NCI-H226 (cell line): ENCODE data around the gene RBM19.
A peak's percentile ranks its signal among the peaks of the same experiment; 100 is the strongest.

Experiments
- DNase-seq: peaks from one replicate; pipeline ENCODE4 v3.0.0-alpha.2; 2015

RBM19 gene

DNA sequence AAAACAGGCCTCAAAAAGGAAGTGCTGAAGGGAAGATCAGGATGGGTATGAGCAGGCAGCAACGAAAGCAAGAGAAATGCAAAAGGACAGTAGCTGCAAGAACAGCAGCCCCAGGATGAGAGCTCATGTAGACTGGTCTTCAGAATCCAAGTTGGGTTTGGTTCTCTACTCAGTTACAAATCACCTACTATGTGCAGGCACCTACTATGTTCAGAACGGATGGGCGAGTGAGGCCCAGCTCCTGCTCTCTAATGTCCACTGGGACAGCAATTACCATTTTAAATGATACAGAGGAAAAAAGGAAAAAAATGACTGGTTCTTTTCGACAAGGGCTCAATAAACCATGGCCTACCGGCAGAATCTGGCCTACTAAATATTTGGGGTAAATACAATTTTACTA lies 88.5 kb downstream of the RBM19 start:
- DNase-seq: no peak

DNA sequence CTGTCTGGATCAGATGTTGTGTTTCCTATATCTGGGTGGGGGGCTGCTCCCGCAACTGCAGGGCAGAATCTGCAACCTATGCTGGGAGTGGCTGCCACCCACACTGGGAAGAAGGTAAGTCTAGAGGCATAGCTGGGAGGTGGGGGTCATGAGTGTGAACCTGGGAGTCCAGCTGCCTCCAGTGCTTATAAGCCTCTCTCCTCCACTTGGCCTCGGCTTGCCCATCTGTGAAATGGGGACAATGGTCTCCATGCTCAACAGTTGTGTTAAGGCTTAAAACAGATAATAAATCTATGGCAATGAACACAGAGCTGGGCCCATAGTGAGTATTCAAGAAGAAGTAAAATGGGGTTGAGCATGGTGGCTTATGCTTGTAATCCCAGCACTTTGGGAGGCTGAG lies 90.0 kb downstream of the RBM19 start:
- no peak for DNase-seq

DNA sequence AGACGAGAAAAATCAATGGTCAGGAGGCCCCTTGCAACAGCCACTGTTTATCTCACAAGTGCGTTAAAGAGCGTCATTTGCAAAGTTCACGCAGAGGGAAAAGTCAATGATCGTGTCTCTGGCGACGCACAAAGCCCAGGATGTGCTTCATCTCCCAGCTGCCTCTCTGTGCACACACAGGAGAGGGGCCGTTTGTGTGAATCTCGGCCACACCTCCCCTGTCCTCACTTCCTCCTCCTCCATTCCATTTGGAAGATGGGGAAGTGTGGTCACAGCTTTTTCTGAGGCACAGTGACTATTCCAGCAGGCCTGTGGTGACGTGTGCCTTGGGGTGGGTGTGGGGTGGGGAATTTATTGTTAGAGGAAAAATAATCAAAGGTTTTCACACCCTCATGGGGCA lies 90.4 kb downstream of the RBM19 start:
- no peak for DNase-seq

DNA sequence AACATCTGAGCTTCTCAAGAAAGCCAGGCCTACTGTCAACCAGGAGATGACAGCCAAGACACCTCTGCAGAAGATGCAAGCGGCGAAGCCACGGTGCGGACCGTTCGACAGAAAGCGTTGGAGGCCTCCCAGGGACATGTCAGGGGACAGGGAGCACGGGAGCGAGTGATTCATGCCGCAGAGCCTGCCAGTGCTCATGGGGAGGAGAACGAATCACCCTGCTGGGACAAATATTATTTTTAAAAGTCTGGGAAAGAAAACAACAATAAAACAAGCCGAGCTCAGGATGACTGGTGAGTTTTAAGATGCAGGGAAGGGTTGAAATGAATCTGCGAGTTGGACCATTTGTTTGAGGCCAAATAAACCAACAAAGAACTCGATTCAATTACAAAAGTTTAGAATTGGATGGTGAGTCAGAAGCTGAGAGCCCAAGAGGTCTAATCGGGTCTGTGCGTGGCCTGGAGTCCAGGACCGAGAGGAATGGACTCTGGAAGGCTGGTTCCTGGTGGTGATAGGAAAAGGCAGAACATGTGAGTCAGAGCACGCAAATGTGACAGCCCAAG lies 91.0 kb downstream of the RBM19 start:
- no peak for DNase-seq

GRCh38 chr12:113874326-113874725 lies 91.8 kb downstream of the RBM19 start:
- no peak for DNase-seq

DNA sequence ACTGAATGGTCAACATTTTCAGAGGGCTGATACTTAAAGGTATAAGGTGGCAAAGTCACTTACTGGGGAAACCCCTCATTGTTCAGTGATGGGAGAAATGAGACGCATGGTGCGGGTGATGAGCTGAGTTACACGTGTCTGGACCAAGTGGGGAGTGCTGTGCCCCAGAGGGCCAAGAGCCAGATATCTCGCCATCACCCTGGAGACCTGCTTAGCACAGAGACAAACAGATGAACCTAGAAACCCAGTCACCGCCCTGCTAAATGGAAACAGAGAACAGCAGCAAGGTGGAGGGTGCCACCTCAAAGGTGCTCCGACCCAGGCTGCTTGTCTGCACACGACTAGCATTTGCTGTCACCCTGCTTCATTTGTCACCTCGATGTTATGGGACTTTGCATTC lies 92.4 kb downstream of the RBM19 start:
- no peak for DNase-seq

GRCh38 chr12:113870890-113871289 lies 95.2 kb downstream of the RBM19 start:
- no peak for DNase-seq

DNA sequence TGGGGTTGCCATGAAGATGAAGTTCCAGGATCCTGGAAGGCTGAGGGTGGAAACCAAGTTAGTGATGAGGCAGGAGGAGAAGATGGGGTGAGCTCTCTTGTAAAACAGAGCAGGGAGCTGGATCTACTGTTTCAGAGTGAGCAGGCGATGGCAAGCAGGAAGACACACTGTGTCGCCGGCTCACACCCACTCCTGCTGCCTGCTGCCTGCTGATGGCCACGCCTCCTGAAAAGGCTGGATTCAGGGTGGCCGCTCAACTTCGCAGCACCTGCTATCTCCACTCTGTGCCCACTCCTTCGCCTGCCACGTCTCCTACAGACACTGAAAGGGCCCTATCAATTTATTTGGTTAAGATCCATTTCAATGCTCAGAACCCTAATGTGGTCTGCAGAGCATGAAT lies 96.1 kb downstream of the RBM19 start:
- no peak for DNase-seq

- no peak for DNase-seq
These were observed 97.8 kb downstream of the RBM19 start for GRCh38 chr12:113868365-113868764.

DNA sequence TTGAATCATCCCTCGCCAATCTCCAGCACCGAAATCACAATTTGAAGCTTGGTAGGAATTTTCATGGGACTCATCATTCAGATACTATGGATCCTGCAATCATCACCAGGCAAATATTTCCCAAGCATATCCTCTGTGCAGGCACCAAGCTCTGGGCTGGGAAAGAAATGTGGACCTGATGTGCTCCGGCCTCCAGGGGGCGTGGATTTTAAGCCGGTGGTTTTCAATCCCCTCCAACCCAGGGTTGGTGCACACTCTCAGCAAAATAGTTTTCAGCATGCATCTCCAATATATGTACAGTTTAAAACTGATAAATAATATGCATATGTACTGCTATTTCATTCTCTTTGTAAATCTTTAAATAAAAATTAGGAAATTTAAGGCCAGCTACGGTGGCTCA lies 98.9 kb downstream of the RBM19 start:
- DNase-seq: no peak

DNA sequence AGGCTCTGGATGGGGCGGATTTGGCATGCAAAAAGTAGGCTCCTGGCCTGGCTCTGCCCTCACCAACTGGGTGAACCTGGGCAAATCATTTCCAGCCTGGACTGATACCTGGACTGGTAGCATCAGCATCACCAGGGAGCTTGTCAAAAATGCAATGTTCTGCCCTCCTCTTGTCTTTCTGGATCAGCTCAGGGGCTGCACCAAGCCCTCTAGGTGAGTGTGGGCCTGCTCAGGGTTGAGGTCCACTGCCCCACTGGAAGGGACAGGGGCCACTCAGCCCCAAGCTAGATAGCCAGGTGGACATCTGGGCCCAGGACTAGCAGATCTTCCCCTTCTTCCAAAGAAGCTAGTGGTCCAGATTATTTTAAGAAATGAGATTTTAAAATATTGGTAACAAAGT lies 99.6 kb downstream of the RBM19 start:
- no peak for DNase-seq

GRCh38 chr12:113863455-113863845 lies 102.7 kb downstream of the RBM19 start:
- peak; percentile 49 for DNase-seq

GRCh38 chr12:113862590-113863454 lies 103.3 kb downstream of the RBM19 start:
- peak; percentile 57 for DNase-seq

DNA sequence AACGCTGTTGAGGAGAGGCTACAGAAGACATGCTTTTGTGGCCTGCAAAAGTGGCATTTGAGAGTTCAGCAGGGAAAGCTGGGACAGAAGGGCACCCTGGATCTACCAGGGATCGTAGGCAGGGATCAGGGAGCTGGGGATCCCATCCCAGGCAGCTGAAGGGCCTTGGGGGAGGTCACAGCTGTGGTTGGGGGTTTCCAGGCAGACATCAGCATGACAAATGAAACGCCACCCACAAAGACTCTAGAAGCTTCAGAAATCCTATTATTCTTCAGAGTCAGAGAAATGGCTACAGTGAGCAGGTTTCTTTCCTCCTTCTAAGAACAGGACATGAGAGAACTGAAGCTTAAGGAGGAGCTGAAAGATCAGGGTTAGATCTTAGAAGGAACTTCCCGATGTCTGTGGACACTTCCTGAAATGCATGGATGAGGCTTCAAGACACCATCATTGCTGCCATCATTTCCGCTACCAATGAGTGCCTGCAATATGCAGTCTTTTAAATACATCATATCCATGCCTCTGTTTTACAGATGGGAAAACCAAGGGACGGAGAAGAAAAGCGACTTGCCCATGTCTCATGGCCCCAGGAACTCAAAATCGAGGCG lies 104.3 kb downstream of the RBM19 start:
- DNase-seq: no peak

GRCh38 chr12:113860950-113861349 lies 105.2 kb downstream of the RBM19 start:
- DNase-seq: peak; percentile 17

DNA sequence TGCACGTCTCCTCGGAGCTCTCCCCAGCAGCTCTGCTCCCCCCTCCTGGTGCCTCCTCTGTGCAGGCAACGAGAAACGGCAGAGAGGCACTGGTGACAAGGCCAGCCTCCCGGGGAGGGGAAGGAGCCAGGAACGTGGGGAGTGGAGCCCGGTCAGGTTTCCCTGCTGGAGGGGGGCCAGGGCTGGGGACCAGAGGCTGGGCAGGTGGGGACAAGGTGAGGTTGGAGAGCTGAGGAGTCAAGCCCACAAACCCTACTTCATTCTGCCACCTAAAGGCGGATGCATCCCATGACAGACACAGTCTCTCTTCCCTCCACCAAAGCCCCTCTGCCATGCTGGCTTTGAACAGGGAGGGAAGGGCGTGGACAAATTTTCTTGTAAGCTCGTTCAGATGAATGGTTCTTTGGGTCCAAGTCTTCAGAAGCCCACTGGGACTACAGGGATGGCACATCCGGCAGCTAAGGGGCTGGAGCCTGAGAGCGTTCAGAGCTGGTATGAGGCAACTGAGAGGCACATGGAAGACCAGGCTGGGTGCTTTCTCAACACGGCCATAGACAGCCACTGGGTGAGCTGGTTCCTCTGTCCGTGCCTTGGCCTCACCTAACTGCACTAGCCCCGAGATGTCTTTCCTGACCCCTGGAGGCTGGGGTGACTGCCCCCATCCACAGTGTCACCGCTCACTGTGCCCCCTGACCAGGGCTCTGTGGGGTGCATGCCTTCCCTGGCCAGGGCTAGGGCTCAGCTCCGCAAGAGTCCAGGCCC lies 105.9 kb downstream of the RBM19 start:
- no peak for DNase-seq

- no peak for DNase-seq
These were observed 107.2 kb downstream of the RBM19 start for GRCh38 chr12:113858841-113859386.

DNA sequence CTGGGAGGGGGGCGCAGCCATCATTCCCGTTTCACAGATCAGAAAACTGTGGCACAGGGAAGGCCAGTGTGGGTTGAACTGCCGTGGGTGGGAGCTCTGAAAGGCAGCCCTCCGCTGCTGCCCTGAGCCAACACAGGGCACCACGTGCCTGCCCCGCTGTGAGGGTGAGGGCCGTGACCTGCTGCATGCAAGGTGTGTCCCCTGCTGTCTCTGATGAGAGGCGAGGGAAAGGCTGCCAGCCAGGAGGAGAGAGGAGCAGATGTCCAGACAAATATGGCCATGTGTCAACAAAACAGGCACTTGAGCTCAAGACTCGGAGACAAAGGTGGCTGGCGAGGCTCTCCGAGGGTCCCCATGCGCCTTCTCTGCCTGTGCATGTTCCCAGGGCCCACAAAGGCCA lies 108.8 kb downstream of the RBM19 start:
- DNase-seq: no peak

DNA sequence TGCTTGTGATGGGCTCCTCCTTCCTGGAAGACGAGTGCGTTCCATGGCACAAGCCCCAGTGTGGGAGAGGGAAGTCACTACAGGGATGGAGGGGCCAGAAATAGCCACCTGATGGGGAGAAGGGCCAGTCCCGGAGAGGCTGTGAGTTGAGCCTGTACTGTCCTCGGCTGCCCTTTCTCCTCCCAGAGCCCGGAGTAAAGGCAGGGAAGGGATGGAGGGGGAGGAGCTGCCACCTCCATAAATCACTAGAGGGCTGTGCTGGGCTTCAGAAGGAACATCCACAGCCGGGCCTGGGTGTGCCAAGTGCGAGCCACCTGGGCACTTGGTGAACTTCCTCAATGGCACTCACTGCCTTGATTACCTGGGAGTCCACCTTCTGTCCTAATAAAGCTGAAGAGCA lies 110.1 kb downstream of the RBM19 start:
- no peak for DNase-seq

DNA sequence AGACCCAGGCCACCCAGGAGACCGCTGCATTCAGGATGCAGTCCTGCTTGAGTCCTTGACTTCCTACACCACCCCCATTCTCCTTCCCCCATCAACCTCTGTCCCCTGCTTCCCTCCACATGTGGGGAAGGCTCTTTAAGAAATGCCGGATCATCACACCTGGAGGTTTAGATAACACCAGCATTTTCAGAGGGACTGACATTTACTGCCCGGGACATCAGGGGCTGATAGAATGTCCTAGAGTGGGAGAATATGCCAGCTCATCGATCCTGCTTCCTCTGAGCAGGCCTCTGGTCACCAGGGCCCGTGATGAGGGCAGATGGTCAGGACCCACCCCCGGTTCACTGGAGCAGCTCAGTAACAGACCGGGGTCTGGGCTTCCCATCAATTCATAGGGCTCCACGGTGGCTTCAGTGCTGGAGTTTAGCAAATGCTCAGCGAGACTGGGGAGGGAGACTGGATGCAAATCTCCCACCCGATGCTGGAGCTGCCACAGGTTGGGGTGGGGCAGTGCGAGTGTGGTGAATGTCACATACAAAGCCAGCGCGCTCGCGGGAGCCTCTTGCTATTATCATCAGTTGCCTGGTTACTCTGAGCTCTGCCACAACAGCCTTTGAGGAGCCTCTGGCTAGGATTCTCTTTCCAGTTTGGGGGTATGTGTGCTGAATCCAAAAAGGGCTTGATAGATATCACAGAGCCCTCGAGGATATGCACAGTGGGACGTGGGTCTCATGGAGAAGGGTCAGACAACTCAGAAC lies 111.6 kb downstream of the RBM19 start:
- no peak for DNase-seq

- no peak for DNase-seq
These were observed 112.6 kb downstream of the RBM19 start for GRCh38 chr12:113853491-113853890.

DNA sequence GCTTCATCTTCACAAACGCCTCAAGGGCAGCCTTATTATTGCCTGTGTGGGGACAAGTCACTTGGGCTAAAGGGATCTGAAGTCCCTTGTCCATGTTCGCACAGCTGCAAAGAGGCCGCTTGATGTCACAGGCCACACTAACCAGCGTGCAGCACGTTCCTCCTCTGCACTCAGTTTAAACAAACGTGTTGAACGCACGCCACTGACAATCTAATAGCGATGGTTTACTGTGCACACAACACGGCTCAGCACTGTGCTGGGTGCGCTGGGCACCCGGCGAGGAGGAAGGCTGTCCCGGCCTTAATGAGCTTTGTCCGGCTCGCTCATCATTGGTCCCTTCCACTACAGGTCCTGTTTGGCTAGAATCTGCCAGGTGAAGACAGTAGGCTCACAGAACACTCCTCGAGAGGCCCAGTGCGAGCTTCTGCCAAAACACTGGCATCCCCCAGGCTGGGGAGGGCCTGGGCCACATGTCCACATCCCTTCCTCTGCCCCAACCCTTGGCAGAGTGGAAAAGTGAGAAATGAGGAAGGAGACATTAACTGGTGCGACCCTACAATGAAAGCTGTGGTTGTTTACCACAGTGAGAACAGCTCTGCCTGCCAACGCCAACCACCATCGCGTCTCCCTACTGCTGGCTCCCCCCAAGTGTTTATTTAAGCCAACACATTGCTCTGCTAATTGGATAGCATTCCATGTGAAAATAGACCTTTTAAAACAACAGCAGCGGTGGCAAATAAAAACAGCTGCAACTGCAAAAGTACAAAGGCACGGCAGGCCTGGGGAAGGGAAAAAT lies 113.2 kb downstream of the RBM19 start:
- DNase-seq: no peak
